Neutrophil (primary cell): Measurements from ENCODE around the gene FBXW11.

Source experiments
- H3K27ac ChIP-seq: fragments of 200-600 bp; sonication (generic); 2 replicates; pipeline ENCODE4 v1.5.1; 2016; ENCODE audit warnings: mild to moderate bottlenecking, moderate library complexity
- H3K27me3 ChIP-seq: fragments of 200-600 bp; sonication (generic); 2 replicates; pipeline ENCODE4 v1.6.0; 2016; ENCODE audit warnings: mild to moderate bottlenecking
- H3K36me3 ChIP-seq: fragments of 200-600 bp; sonication (generic); 2 replicates; pipeline ENCODE4 v1.5.1; 2017
- H3K4me1 ChIP-seq, 2 experiments: fragments of 200-600 bp in 1 of 2; sonication (generic) in 1 of 2; 1 replicate in 1 of 2; 2 replicates in 1 of 2; pipeline versions ENCODE4 v1.5.1 to v1.6.1; 2013 to 2016; ENCODE audit warnings: low read depth in 1 of 2, low read length in 1 of 2, mild to moderate bottlenecking in 1 of 2, moderate library complexity in 1 of 2; ENCODE audit not compliant: control insufficient read depth in 1 of 2, insufficient read depth in 1 of 2
- H3K4me3 ChIP-seq, 2 experiments: fragments of 200-600 bp in 1 of 2; sonication (generic) in 1 of 2; 1 replicate in 1 of 2; 2 replicates in 1 of 2; pipeline ENCODE4 v1.5.1; 2013 to 2016; ENCODE audit warnings: low read depth in 1 of 2, low read length in 1 of 2, mild to moderate bottlenecking in 1 of 2, moderate library complexity in 1 of 2
- H3K9me3 ChIP-seq: fragments of 200-600 bp; sonication (generic); 2 replicates; pipeline ENCODE4 v1.5.1; 2016
- CTCF ChIP-seq: fragments of 200-600 bp; sonication (generic); IDR thresholded peaks from 2 replicates; pipeline ENCODE4 v1.5.1; 2016; ENCODE audit warnings: antibody characterized with exemption

Gene FBXW11

DNA sequence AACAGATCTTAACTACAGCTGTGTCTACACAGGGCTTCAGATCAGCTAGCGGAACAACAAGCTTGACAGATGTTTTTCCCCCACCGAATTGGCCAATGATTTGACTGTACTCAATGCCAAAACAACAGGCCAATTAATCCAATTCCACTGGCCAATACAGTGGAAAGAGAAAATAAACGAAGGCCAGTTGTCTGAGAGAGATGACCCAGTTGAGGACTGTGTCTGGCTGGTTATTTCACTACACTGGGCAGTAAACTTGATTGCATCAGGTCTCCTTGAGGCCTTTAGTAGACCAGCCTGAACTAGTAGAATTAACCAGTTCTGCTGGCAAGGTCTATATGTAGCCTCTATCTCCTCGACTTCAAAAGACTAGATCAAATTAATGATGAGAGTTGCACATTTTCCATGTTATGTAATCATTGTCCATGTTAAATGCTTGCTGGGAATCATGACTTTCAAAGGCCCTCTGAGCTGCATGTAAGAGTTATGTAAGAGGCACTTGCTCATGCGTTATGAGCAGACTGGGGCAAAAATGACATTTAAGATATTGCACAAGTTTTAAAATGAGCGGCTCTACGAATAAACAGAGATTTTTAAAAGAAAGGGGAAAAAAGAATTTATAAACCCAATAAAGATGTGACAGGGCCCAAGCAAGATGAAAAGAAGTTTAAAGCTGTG lies 192.5 kb downstream of the FBXW11 start:
- no peak for TF ChIP-seq CTCF
- H3K27me3 ChIP-seq, result no peaks in the 10 kb centered on the region
- H3K27ac ChIP-seq, result no peak overlapping the region
- H3K9me3 ChIP-seq, result no peaks in the 10 kb centered on the region
- no peaks in the 10 kb centered on the region for H3K4me1 ChIP-seq
- no peaks in the 10 kb centered on the region for H3K36me3 ChIP-seq
- no peak overlapping the region for H3K4me3 ChIP-seq

GRCh38 chr5:171813270-171813669 lies 193.2 kb downstream of the FBXW11 start:
- peaks cover 3% of the 10 kb centered on the region for H3K27me3 ChIP-seq
- no peaks in the 10 kb centered on the region for H3K4me1 ChIP-seq
- H3K36me3 ChIP-seq, result no peaks in the 10 kb centered on the region
- no peak overlapping the region for H3K27ac ChIP-seq
- no peak for TF ChIP-seq CTCF
- no peaks in the 10 kb centered on the region for H3K9me3 ChIP-seq
- H3K4me3 ChIP-seq, result no peak overlapping the region
